Testis (tissue), 3 donors: ENCODE data around the gene ANKS6. TPM values are rescaled to one million over a fixed set of nuclear protein-coding genes. Genes with fewer than 3 reads are reported as not detected.

Experiments
- DNase-seq: peaks from one replicate; pipeline ENCODE4 v3.0.0-alpha.2; 2019
- H3K27ac ChIP-seq, 2 donors: fragments of 200-600 bp; sonication (generic); one replicate each; pipeline ENCODE4 v1.5.1; 2019
- H3K27me3 ChIP-seq: fragments of 200-600 bp; sonication (generic); one replicate; pipeline ENCODE4 v1.5.1; 2019
- H3K36me3 ChIP-seq: fragments of 200-600 bp; sonication (generic); one replicate; pipeline ENCODE4 v1.5.1; 2017; ENCODE audit warnings: low read depth; ENCODE audit errors: missing control alignments
- H3K4me1 ChIP-seq: fragments of 200-600 bp; sonication (generic); one replicate; pipeline ENCODE4 v1.5.1; 2019
- H3K4me3 ChIP-seq, 2 donors: fragments of 200-600 bp; sonication (generic); one replicate each; pipeline ENCODE4 v1.5.1; 2017 to 2019
- H3K9me3 ChIP-seq: fragments of 200-600 bp; sonication (generic); one replicate; pipeline ENCODE4 v1.5.1; 2017
- POLR2A ChIP-seq: fragments of 450-650 bp; IDR thresholded peaks from one replicate; pipeline ENCODE4 v1.6.1; 2017; ENCODE audit warnings: antibody characterized with exemption, mild to moderate bottlenecking, moderate library complexity
- WGBS, 2 donors: methylation state at CpG; one replicate each; pipeline ENCODE4 v1.1.5; 2018; 5-methylcytosine and 5-hydroxymethylcytosine counted together
- intact Hi-C: fragments of 100-400 bp; cut with DNase I; formaldehyde crosslinking; loops from one replicate; pipeline ENCODE4 v1.15.1; 2023; ENCODE audit warnings: low total_unique reads
- polyA plus RNA-seq: library from polyadenylated mRNA; stranded (reverse); fragments of 350-450 nt; fragmentation: Illumina TruSeq; extraction: RNeasy Lipid Tissue Mini Kit (QIAGEN cat#74804); gene quantifications from one replicate; pipeline ENCODE4 v1.2.3, GENCODE V29; 2014; ENCODE audit warnings: low read depth, low replicate concordance; ENCODE audit not compliant: insufficient read depth
- total RNA-seq, 2 donors: library from RNA; depleted of rRNA; stranded (reverse); fragments of >200 nt; gene quantifications; one replicate each; pipeline ENCODE4 v1.2.3, GENCODE V29; 2016
- TF ChIP-seq, protein P1 (sequence below), 3 experiments: fragments of 450-650 bp in 2 of 3; fragments of 200-600 bp in 1 of 3; sonication (generic) in 1 of 3; IDR thresholded peaks; one replicate each; pipeline ENCODE4 v1.5.1; 2016 to 2019; ENCODE audit warnings: antibody characterized with exemption in 3 of 3, mild to moderate bottlenecking in 2 of 3, moderate library complexity in 1 of 3

The ANKS6 gene
- total and polyA plus RNA-seq, 3 donors from 2014 or later = 12.8 to 33.6 (median 24.2) TPM

DNA sequence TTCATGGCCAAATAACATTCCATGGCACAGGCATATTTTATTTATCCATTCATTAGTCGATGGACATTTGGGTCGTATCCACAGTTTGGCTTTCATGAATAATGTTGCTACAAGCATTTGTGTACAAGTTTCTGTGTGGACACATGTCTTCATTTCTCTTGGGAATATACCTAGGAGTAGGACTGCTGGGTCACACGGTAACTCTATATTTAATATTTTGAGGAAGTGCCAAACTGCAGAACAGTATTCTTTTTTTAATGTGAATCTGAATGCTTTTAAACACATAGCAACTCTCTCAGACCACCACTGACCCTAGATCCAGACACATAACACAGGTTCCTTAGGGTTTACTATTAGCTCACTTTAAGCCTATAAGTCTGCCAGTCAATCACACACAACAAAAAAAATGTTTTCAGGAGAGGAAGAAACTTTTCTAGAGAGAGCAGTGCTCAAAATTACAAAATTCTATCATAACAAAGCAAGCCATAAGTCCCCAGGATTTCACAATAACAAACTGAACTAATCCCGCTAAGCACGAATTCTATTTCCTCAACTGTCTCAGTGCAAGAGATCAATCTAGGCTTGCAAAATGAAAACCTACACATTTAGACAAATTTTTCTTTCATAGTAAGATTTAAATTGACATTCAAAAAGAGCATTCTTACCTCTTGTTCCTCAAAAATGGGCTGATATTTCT is 45.8 kb downstream of the ANKS6 start:
- Histone ChIP-seq H3K27me3 (no peaks in the 10 kb centered on the region), H3K4me3 (no peak overlapping the region), H3K9me3 (no peaks in the 10 kb centered on the region), H3K36me3 (no peaks in the 10 kb centered on the region), H3K27ac (no peak overlapping the region), H3K4me1 (no peaks in the 10 kb centered on the region)
- DNase-seq = no peak
- intact Hi-C loops = no loop called here
- WGBS, 2 donors = 90 to 92% methylated on average over 5 of the region's 5 CpGs
- no peak for TF ChIP-seq POLR2A
- TF ChIP-seq, protein P1, sequence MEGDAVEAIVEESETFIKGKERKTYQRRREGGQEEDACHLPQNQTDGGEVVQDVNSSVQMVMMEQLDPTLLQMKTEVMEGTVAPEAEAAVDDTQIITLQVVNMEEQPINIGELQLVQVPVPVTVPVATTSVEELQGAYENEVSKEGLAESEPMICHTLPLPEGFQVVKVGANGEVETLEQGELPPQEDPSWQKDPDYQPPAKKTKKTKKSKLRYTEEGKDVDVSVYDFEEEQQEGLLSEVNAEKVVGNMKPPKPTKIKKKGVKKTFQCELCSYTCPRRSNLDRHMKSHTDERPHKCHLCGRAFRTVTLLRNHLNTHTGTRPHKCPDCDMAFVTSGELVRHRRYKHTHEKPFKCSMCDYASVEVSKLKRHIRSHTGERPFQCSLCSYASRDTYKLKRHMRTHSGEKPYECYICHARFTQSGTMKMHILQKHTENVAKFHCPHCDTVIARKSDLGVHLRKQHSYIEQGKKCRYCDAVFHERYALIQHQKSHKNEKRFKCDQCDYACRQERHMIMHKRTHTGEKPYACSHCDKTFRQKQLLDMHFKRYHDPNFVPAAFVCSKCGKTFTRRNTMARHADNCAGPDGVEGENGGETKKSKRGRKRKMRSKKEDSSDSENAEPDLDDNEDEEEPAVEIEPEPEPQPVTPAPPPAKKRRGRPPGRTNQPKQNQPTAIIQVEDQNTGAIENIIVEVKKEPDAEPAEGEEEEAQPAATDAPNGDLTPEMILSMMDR (IDR thresholded peaks at IDR 0.05) = no peak

DNA sequence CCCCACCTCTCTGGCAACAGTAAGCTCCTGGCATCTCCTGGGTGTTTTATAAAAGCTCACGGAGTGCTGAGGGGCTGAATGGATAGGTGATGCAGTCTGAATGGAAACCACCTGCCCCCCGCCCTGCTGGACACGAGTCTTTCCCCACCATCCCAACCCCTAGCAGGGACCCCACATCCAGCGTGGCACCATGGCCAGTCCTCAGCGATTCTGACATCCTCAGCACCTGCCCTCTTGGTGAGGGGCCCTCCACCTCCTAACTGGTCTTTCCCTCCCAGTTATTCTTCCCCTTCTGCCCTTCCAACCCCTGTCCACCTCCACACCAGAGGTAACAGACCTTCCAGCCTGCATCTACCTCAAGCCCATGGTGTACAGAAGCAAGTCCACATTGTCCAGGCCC is 48.9 kb downstream of the ANKS6 start:
- DNase-seq = no peak
- H3K36me3 ChIP-seq = no peaks in the 10 kb centered on the region
- WGBS, 2 donors = 90 to 96% methylated on average over 5 of the region's 5 CpGs
- intact Hi-C loops = no loop called here
- TF ChIP-seq, protein P1 (IDR thresholded peaks at IDR 0.05) = no peak
- no peak for TF ChIP-seq POLR2A
- no peak overlapping the region for H3K27ac ChIP-seq
- no peak overlapping the region for H3K4me3 ChIP-seq
- H3K4me1 ChIP-seq = no peaks in the 10 kb centered on the region
- H3K9me3 ChIP-seq = no peaks in the 10 kb centered on the region
- H3K27me3 ChIP-seq = no peaks in the 10 kb centered on the region

DNA sequence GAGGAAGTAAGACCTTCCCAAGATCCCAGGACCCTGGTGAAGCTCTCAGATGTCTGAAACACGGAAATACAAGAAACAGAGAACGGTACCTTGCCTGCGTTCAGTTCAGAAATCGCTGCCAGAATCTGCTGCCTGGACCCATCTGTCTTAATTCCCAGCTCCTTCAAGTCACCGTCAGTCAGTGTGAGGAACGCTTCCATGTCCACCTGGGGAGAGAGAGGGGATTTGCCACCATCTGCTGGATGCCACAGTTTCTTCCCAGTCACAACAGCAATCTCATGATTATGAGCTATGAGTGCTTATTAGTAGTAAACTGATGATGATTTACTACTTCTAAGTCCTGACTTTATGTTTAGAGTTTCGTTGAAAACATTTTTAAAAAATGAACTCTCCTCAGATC is 50.9 kb downstream of the ANKS6 start:
- H3K4me1 ChIP-seq = no peaks in the 10 kb centered on the region
- H3K27ac ChIP-seq = no peak overlapping the region
- TF ChIP-seq POLR2A = no peak
- TF ChIP-seq, protein P1 (IDR thresholded peaks at IDR 0.05) = no peak
- H3K36me3 ChIP-seq = no peaks in the 10 kb centered on the region
- no peak overlapping the region for H3K4me3 ChIP-seq
- WGBS, 2 donors = 92 to 93% methylated on average over 7 of the region's 7 CpGs
- DNase-seq = no peak
- intact Hi-C loops = no loop called here
- no peaks in the 10 kb centered on the region for H3K27me3 ChIP-seq
- H3K9me3 ChIP-seq = no peaks in the 10 kb centered on the region

DNA sequence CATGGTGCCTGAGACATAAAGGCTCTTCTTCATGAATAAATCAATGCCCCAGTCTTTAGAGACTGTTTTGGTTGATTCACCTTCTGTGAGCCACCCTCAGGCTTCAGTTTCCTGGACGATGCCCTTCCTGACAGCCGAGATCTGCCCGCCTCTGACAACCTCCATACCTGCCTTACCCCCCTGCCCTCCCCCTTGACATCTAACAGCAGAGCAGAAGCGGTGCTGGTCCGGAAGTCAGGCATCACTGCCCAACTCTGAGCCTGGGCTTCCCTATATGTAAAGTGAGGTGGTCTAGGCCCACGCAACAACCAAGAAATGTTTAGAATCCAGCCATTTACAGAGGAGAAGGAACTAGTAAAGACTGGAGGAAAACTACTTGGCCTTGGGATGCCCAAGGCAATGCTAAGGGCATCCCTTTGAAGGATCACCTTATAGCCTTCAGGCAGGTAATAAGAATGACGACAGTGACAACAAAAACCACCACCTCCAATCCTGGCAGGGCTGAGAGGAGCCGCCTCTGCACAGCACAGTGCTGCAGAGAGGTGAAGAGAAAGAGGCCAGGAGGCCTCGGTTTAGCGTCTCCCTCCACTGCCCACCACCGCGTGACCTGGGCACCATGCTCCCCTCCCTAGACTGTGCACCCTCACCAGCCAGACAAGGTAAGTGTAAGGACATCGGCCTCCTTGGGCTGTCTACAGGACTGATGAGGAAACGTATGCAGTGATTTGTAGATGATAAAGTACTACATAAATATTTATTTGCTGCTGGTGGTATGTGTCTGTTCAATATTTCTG is 52.3 kb downstream of the ANKS6 start:
- H3K27me3 ChIP-seq = no peaks in the 10 kb centered on the region
- no peak for DNase-seq
- H3K9me3 ChIP-seq = no peaks in the 10 kb centered on the region
- H3K27ac ChIP-seq = no peak overlapping the region
- no peak overlapping the region for H3K4me3 ChIP-seq
- H3K4me1 ChIP-seq = no peaks in the 10 kb centered on the region
- no peaks in the 10 kb centered on the region for H3K36me3 ChIP-seq
- intact Hi-C loops = no loop called here
- WGBS, 2 donors = 90 to 95% methylated on average over 14 of the region's 14 CpGs
- TF ChIP-seq POLR2A = no peak
- TF ChIP-seq, protein P1 (IDR thresholded peaks at IDR 0.05) = no peak
